NB4 (cell line): ENCODE data around the gene ABHD12.

Experiments used
- DNase-seq: peaks from one replicate; pipeline ENCODE4 v3.0.0; 2010; ENCODE audit warnings: low read depth
- H3K4me3 ChIP-seq: one replicate; pipeline ENCODE4 v1.5.1; 2011; ENCODE audit warnings: mild to moderate bottlenecking, low read depth, low read length, moderate library complexity
- CTCF ChIP-seq: IDR thresholded peaks from one replicate; pipeline ENCODE4 v1.5.1; 2012; ENCODE audit warnings: low read depth, low read length
- MAX ChIP-seq: IDR thresholded peaks from 2 replicates; pipeline ENCODE4 v1.6.1; 2011; ENCODE audit warnings: low read depth, low read length
- MYC ChIP-seq: IDR thresholded peaks from 2 replicates; pipeline ENCODE4 v1.6.1; 2011; ENCODE audit warnings: low read depth, low read length
- POLR2A ChIP-seq: IDR thresholded peaks from 2 replicates; pipeline ENCODE4 v1.6.1; 2011; ENCODE audit warnings: mild to moderate bottlenecking; ENCODE audit not compliant: insufficient read length; ENCODE audit errors: extremely low read depth

The ABHD12 gene

GRCh38 chr20:25345721-25346120 lies 44.9 kb downstream of the ABHD12 start:
- TF ChIP-seq POLR2A (no peak), MYC (no peak), MAX (no peak), CTCF (no peak)
- no peak overlapping the region for H3K4me3 ChIP-seq
- no peak for DNase-seq

- no peak overlapping the region for H3K4me3 ChIP-seq
- DNase-seq, result no peak
- TF ChIP-seq MYC (no peak), POLR2A (no peak), CTCF (no peak), MAX (no peak)
These were observed 46.0 kb downstream of the ABHD12 start for GRCh38 chr20:25344634-25345033.

GRCh38 chr20:25341716-25342680 lies 48.6 kb downstream of the ABHD12 start:
- no peak overlapping the region for H3K4me3 ChIP-seq
- no peak for DNase-seq
- TF ChIP-seq POLR2A (no peak), MYC (no peak), CTCF (no peak), MAX (no peak)

- no peak for DNase-seq
- TF ChIP-seq MYC (no peak), CTCF (no peak), POLR2A (no peak), MAX (no peak)
- no peak overlapping the region for H3K4me3 ChIP-seq
These were observed 50.3 kb downstream of the ABHD12 start for GRCh38 chr20:25340380-25340779.

GRCh38 chr20:25339608-25340007 lies 51.0 kb downstream of the ABHD12 start:
- H3K4me3 ChIP-seq, result no peak overlapping the region
- DNase-seq, result no peak
- no peak for TF ChIP-seq MAX
- no peak for TF ChIP-seq MYC
- TF ChIP-seq CTCF, result no peak
- no peak for TF ChIP-seq POLR2A
